Common myeloid progenitor, CD34-positive (primary cell): ENCODE measurements around the gene SHISAL2A.

Source experiments
- CTCF ChIA-PET: fragments of 350-600 bp; sonication (Branson Sonifier 250); formaldehyde crosslinking; loops from one replicate; lab custom pipeline; 2021; ENCODE audit warnings: antibody characterized with exemption; lab: Charles Lee
- POLR2A ChIA-PET: fragments of 350-600 bp; sonication (Branson Sonifier 250); formaldehyde crosslinking; loops from one replicate; lab custom pipeline; 2021; ENCODE audit warnings: antibody characterized with exemption; lab: Charles Lee
- DNase-seq, 3 donors: peaks; one replicate each; pipeline versions ENCODE4 v3.0.0 to v3.0.0-alpha.2; 2013
- H3K27ac ChIP-seq, 2 experiments: 1 replicate in 1 of 2; 2 replicates in 1 of 2; pipeline ENCODE4 v1.7.0; 2013; ENCODE audit warnings: inconsistent platforms in 2 of 2, low read length in 2 of 2, mild to moderate bottlenecking in 2 of 2, low read depth in 1 of 2, moderate library complexity in 1 of 2; ENCODE audit not compliant: severe bottlenecking in 2 of 2, insufficient read depth in 1 of 2, poor library complexity in 1 of 2
- H3K27me3 ChIP-seq, 5 experiments: replicated peaks in 2 of 5; 1 replicate in 3 of 5; 2 replicates in 2 of 5; pipeline versions ENCODE4 v1.6.1 to v1.7.0; 2013; ENCODE audit warnings: low read length in 4 of 5, mild to moderate bottlenecking in 2 of 5, moderate library complexity in 2 of 5, inconsistent platforms in 1 of 5; ENCODE audit not compliant: insufficient read depth in 5 of 5, control insufficient read depth in 4 of 5
- H3K36me3 ChIP-seq, 4 experiments: 1 replicate in 2 of 4; 2 replicates in 2 of 4; pipeline versions ENCODE4 v1.6.1 to v1.7.0; 2013; ENCODE audit warnings: low read length in 3 of 4, control low read depth in 1 of 4, mild to moderate bottlenecking in 1 of 4; ENCODE audit not compliant: control insufficient read depth in 4 of 4, insufficient read depth in 4 of 4
- H3K4me1 ChIP-seq, 4 experiments: 1 replicate in 3 of 4; 2 replicates in 1 of 4; pipeline versions ENCODE4 v1.6.1 to v1.7.1; 2013; ENCODE audit warnings: low read length in 3 of 4, mild to moderate bottlenecking in 3 of 4, control low read depth in 1 of 4, inconsistent platforms in 1 of 4, moderate library complexity in 1 of 4; ENCODE audit not compliant: control insufficient read depth in 4 of 4, insufficient read depth in 4 of 4; ENCODE audit errors: control extremely low read depth in 1 of 4
- H3K4me3 ChIP-seq, 7 experiments: 1 replicate in 4 of 7; 2 replicates in 3 of 7; pipeline versions ENCODE4 v1.5.1 to v1.7.0; 2013; ENCODE audit warnings: mild to moderate bottlenecking in 7 of 7, low read length in 6 of 7, moderate library complexity in 6 of 7, inconsistent platforms in 2 of 7, low read depth in 2 of 7, control low read depth in 1 of 7; ENCODE audit not compliant: insufficient read depth in 4 of 7, control insufficient read depth in 1 of 7; ENCODE audit errors: extremely low read depth in 1 of 7
- H3K9me3 ChIP-seq, 5 experiments: 1 replicate in 4 of 5; 2 replicates in 1 of 5; pipeline versions ENCODE4 v1.6.1 to v1.7.1; 2013; ENCODE audit warnings: low read length in 4 of 5, mild to moderate bottlenecking in 2 of 5, inconsistent platforms in 1 of 5, low read depth in 1 of 5, moderate library complexity in 1 of 5; ENCODE audit not compliant: control insufficient read depth in 4 of 5, insufficient read depth in 2 of 5; ENCODE audit errors: control extremely low read depth in 1 of 5
- WGBS: methylation state at CpG from one replicate; pipeline ENCODE4 v1.1.5; 2013; ENCODE audit not compliant: insufficient coverage; 5-methylcytosine and 5-hydroxymethylcytosine counted together

Gene SHISAL2A

GRCh38 chr1:52706136-52706670 is 73.2 kb downstream of the SHISAL2A start:
- no peaks in the 10 kb centered on the region for H3K9me3 ChIP-seq
- H3K4me3 ChIP-seq = no peak overlapping the region
- H3K36me3 ChIP-seq = no peaks in the 10 kb centered on the region
- ChIA-PET CTCF (no interaction called here), POLR2A (no interaction called here)
- H3K27me3 ChIP-seq = peaks cover 0 to 3% (median 0%) of the 10 kb centered on the region in 5 experiments
- DNase-seq = no peak
- H3K27ac ChIP-seq = no peak overlapping the region
- WGBS = 93% methylated on average over 3 of the region's 6 CpGs
- H3K4me1 ChIP-seq = peaks cover 0 to 28% (median 9%) of the 10 kb centered on the region in 4 experiments
